Diencephalon (tissue), 1 donor: ENCODE results near the gene TRDN. TPM values are rescaled to one million over a fixed set of nuclear protein-coding genes. Genes with fewer than 3 reads are reported as not detected.

ENCODE experiments used
- total RNA-seq: library from RNA; depleted of rRNA; stranded (reverse); fragments of >200 nt; gene quantifications from one replicate; pipeline ENCODE4 v1.2.3, GENCODE V29; 2014

TRDN gene, protein sequence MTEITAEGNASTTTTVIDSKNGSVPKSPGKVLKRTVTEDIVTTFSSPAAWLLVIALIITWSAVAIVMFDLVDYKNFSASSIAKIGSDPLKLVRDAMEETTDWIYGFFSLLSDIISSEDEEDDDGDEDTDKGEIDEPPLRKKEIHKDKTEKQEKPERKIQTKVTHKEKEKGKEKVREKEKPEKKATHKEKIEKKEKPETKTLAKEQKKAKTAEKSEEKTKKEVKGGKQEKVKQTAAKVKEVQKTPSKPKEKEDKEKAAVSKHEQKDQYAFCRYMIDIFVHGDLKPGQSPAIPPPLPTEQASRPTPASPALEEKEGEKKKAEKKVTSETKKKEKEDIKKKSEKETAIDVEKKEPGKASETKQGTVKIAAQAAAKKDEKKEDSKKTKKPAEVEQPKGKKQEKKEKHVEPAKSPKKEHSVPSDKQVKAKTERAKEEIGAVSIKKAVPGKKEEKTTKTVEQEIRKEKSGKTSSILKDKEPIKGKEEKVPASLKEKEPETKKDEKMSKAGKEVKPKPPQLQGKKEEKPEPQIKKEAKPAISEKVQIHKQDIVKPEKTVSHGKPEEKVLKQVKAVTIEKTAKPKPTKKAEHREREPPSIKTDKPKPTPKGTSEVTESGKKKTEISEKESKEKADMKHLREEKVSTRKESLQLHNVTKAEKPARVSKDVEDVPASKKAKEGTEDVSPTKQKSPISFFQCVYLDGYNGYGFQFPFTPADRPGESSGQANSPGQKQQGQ
- total RNA-seq: 0.92 TPM

DNA sequence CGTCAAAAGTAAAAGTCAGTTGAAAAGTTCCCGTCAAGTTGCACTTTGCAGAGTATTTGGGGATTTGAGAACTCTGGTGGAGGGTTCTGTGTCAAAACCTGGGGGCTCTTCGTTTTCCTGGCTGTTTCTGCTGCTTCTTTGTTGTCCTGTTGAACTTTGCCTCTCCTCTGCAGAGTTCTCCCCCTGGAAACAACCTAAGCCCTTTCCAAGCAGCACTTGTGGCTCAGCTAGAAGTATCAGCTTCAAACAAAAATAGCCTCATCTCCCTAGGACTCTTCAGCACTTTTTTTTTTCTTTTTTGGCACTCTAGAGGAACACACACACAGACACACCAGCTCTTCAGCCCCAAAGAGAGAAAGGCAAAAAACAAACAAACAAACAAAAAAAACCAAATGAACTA lies at the start of gene TRDN:
Gene TRDN, minus strand, starts transcription at position 169 of the 400 bp plus-strand sequence. CDS start 175 bp downstream, outside the sequence.

Other genes with a start within 250 kb of the TRDN start
- gene NKAIN2, start 166.9 kb upstream of the TRDN start, total RNA-seq: 33.0 TPM